Spleen (tissue), 11 donors: ENCODE data around the gene ATF6. TPM values are rescaled to one million over a fixed set of nuclear protein-coding genes. Genes with fewer than 3 reads are reported as not detected.

ENCODE experiments used
- DNase-seq: peaks from one replicate; pipeline ENCODE4 v3.0.0-alpha.2; 2020
- H3K27ac ChIP-seq, 8 donors: fragments of 200-600 bp; sonication (generic) in 7 of 8; 1 replicate in 4 of 8; 2 replicates in 4 of 8; pipeline versions ENCODE4 v1.5.0 to v1.8.0; 2016 to 2021; ENCODE audit warnings: inconsistent platforms in 4 of 8, mild to moderate bottlenecking in 4 of 8, moderate library complexity in 1 of 8
- H3K27me3 ChIP-seq, 7 donors: fragments of 200-600 bp; sonication (generic) in 6 of 7; replicated peaks in 1 of 7; 1 replicate in 4 of 7; 2 replicates in 3 of 7; pipeline versions ENCODE4 v1.5.0 to v1.8.0; 2016 to 2021; ENCODE audit warnings: inconsistent platforms in 3 of 7, mild to moderate bottlenecking in 1 of 7
- H3K36me3 ChIP-seq, 6 donors: fragments of 200-600 bp; sonication (generic) in 5 of 6; 1 replicate in 4 of 6; 2 replicates in 2 of 6; pipeline versions ENCODE4 v1.5.0 to v1.8.0; 2016 to 2021; ENCODE audit warnings: inconsistent platforms in 2 of 6
- H3K4me1 ChIP-seq, 6 donors: fragments of 200-600 bp; sonication (generic) in 5 of 6; 1 replicate in 3 of 6; 2 replicates in 3 of 6; pipeline versions ENCODE4 v1.5.0 to v1.8.0; 2016 to 2021; ENCODE audit warnings: inconsistent platforms in 3 of 6
- H3K4me3 ChIP-seq, 8 donors: fragments of 200-600 bp; sonication (generic) in 7 of 8; 1 replicate in 4 of 8; 2 replicates in 4 of 8; pipeline versions ENCODE4 v1.5.0 to v1.8.0; 2016 to 2021; ENCODE audit warnings: inconsistent platforms in 4 of 8, mild to moderate bottlenecking in 4 of 8, moderate library complexity in 2 of 8
- H3K9me3 ChIP-seq, 8 donors: fragments of 200-600 bp; sonication (generic) in 7 of 8; 1 replicate in 4 of 8; 2 replicates in 4 of 8; pipeline versions ENCODE4 v1.5.0 to v1.8.0; 2016 to 2021; ENCODE audit warnings: inconsistent platforms in 4 of 8
- CTCF ChIP-seq, 11 experiments: fragments of 200-600 bp in 7 of 11; fragments of 450-650 bp in 4 of 11; sonication (generic) in 4 of 11; IDR thresholded peaks in 8 of 11; conservative IDR thresholded peaks in 3 of 11; 1 replicate in 7 of 11; 2 replicates in 4 of 11; pipeline versions ENCODE4 v1.4.0 to v1.8.0; 2016 to 2021; ENCODE audit warnings: antibody characterized with exemption in 11 of 11, inconsistent platforms in 4 of 11, mild to moderate bottlenecking in 1 of 11
- POLR2A ChIP-seq, 3 donors: fragments of 450-650 bp; IDR thresholded peaks; one replicate each; pipeline ENCODE4 v1.5.1; 2017; ENCODE audit warnings: antibody characterized with exemption in 3 of 3, mild to moderate bottlenecking in 1 of 3
- POLR2AphosphoS5 ChIP-seq, 3 donors: sonication (generic); formaldehyde crosslinking; IDR thresholded peaks; one replicate each; pipeline ENCODE4 v1.5.1; 2017; ENCODE audit warnings: antibody characterized with exemption in 3 of 3
- WGBS, 5 donors: extraction: QIAGEN DNeasy Blood & Tissue Kit in 3 of 5; methylation state at CpG; one replicate each; pipeline versions ENCODE4 v1.1.5 to v1.1.7; 2013 to 2018; 5-methylcytosine and 5-hydroxymethylcytosine counted together
- intact Hi-C: fragments of 100-400 bp; cut with DNase I; formaldehyde crosslinking; loops from one replicate; pipeline ENCODE4 v1.15.0; 2023; ENCODE audit warnings: low total_unique reads
- polyA plus RNA-seq, 3 donors: library from polyadenylated mRNA; stranded (reverse); fragments of 200-250 nt; gene quantifications; one replicate each; pipeline ENCODE4 v1.2.1, GENCODE V29; 2013
- total RNA-seq, 7 donors: library from RNA; depleted of rRNA in 3 of 7; stranded (reverse); fragments of >200 nt in 3 of 7; fragmentation: NEBNext Ultra II Directional in 4 of 7; extraction: Animal tissue kit (Norgen Biotek cat#: 25700) in 4 of 7; gene quantifications; one replicate each; pipeline versions ENCODE4 v1.1.0 to v1.2.1, GENCODE V29; 2016 to 2021
- donor health status: healthy with polysubstance abuse.
- donor health status: DM: no; HTN: no; CAD: no; lungs with moderate emphysema.
- donor health status: DM: no; HTN: no; CAD: no.
- donor health status: Bipolar disorder and iron deficiency.
- donor health status: healthy.
- donor health status: DM: no; HTN: no; CAD: no.
- donor health status: DM: yes; HTN: yes; CAD: no.

Gene ATF6
- total and polyA plus RNA-seq, 10 donors, result 2.5 to 46.8 (median 33.0) TPM

DNA sequence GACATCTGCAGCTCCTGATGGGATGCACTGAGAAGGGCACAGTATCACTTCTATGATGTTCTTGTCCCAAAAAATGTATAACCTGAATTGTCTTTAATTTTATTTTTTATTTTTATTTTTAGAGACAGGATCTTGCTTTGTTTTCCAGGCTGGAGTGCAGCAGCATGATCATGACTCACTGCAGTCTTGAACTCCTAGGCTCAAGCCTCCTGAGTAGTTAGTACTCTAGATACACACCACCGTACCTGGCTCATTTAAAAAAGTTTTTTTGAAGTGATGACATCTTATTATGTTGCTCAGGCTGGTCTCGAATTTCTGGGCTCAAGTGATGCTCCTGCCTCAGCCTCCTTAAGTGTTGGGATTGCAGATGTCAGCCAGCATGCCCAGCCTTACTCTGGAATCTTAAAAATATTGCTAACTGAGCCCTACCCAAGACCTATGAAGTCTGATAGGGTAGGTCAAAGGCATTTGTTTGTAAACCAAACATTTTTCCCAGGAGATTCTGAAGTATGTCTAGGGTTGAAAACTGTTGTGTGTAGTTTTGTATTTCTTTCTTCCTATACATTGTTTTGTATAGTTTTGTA lies 68.9 kb downstream of the ATF6 start:
- H3K4me3 ChIP-seq, result no peak overlapping the region
- H3K36me3 ChIP-seq, result peaks cover 0 to 50% (median 5%) of the 10 kb centered on the region in 6 donors
- no peaks in the 10 kb centered on the region for H3K27me3 ChIP-seq
- peaks cover 0 to 10% (median 0%) of the 10 kb centered on the region in 8 donors for H3K9me3 ChIP-seq
- WGBS, 5 donors, result 67 to 94% (median 93%) methylated on average over 2 of the region's 2 CpGs
- DNase-seq, result no peak
- intact Hi-C loops, result no loop called here
- H3K27ac ChIP-seq, result no peak overlapping the region
- H3K4me1 ChIP-seq, result no peaks in the 10 kb centered on the region
- TF ChIP-seq CTCF (IDR thresholded peaks at IDR 0.05 in 8 of 11, conservative IDR thresholded peaks at IDR 0.05 in 3 of 11), result no peak
- TF ChIP-seq POLR2AphosphoS5 (IDR thresholded peaks at IDR 0.05), result no peak
- no peak for TF ChIP-seq POLR2A (IDR thresholded peaks at IDR 0.05)

GRCh38 chr1:161836018-161836417 lies 69.9 kb downstream of the ATF6 start:
- peaks cover 0 to 10% (median 0%) of the 10 kb centered on the region in 8 donors for H3K9me3 ChIP-seq
- H3K36me3 ChIP-seq, result peaks cover 0 to 59% (median 5%) of the 10 kb centered on the region in 6 donors
- no peaks in the 10 kb centered on the region for H3K4me1 ChIP-seq
- TF ChIP-seq CTCF (IDR thresholded peaks at IDR 0.05 in 8 of 11, conservative IDR thresholded peaks at IDR 0.05 in 3 of 11) (no peak), POLR2AphosphoS5 (IDR thresholded peaks at IDR 0.05) (no peak), POLR2A (IDR thresholded peaks at IDR 0.05) (no peak)
- H3K27ac ChIP-seq, result no peak overlapping the region
- intact Hi-C loops, result no loop called here
- no peak overlapping the region for H3K4me3 ChIP-seq
- 80 to 86% (median 85%) methylated on average over 5 of the region's 5 CpGs for WGBS, 5 donors
- DNase-seq, result no peak
- no peaks in the 10 kb centered on the region for H3K27me3 ChIP-seq

DNA sequence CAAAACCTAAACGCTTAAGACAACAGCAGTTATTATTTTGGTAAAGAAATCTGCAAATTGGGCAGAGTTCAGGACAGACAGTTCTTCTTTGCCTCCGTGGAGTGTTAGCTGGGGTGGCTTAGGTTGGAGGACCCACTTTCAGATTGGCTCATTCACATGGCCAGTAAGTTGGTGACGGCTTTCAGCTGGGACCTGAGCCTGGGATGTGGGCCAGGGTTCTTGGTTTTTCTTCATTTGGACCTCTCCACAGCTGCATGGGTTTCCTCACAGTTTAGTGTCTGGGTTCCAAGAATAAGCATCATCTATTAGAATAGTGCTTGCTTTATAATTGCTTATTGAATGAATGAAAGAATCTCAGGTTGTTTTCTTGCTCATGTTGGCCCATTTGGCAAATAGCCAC lies 72.2 kb downstream of the ATF6 start:
- H3K4me1 ChIP-seq, result no peaks in the 10 kb centered on the region
- peaks cover 0 to 7% (median 0%) of the 10 kb centered on the region in 8 donors for H3K9me3 ChIP-seq
- no peak for DNase-seq
- intact Hi-C loops, result no loop called here
- H3K4me3 ChIP-seq, result no peak overlapping the region
- H3K27ac ChIP-seq, result no peak overlapping the region
- no peak for TF ChIP-seq CTCF (IDR thresholded peaks at IDR 0.05 in 8 of 11, conservative IDR thresholded peaks at IDR 0.05 in 3 of 11)
- TF ChIP-seq POLR2A (IDR thresholded peaks at IDR 0.05), result no peak
- TF ChIP-seq POLR2AphosphoS5 (IDR thresholded peaks at IDR 0.05), result no peak
- H3K27me3 ChIP-seq, result no peaks in the 10 kb centered on the region
- peaks cover 0 to 81% (median 8%) of the 10 kb centered on the region in 6 donors for H3K36me3 ChIP-seq
- 79 to 94% (median 92%) methylated on average over 3 of the region's 3 CpGs for WGBS, 5 donors

DNA sequence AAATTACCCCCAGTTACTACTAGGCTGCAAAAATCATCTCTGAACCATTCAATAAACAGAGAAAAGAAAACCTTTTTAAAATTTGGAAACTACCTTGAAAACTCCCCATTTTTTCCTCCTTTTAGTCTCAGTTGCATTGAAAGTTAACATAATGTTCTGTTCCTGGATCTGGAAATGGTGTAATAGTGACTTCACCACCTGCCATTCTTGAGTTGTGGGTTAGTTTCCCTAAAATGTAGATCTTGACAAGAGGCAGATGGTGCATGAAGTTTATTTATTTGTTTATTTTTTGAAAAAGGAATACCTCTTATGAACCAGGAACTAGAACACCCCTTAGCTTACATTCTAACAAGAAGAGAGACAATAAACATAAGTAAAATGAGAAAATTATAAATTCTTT lies 72.8 kb downstream of the ATF6 start:
- no peak for DNase-seq
- intact Hi-C loops, result no loop called here
- Histone ChIP-seq H3K4me1 (no peaks in the 10 kb centered on the region), H3K27me3 (no peaks in the 10 kb centered on the region), H3K4me3 (no peak overlapping the region), H3K27ac (no peak overlapping the region), H3K9me3 (peaks cover 0 to 2% (median 0%) of the 10 kb centered on the region in 8 donors), H3K36me3 (peaks cover 0 to 87% (median 11%) of the 10 kb centered on the region in 6 donors)
- TF ChIP-seq POLR2AphosphoS5 (IDR thresholded peaks at IDR 0.05), result no peak
- no peak for TF ChIP-seq POLR2A (IDR thresholded peaks at IDR 0.05)
- no peak for TF ChIP-seq CTCF (IDR thresholded peaks at IDR 0.05 in 8 of 11, conservative IDR thresholded peaks at IDR 0.05 in 3 of 11)
